NCI-H2107 (cell line): ENCODE data around the gene SLC29A2.
"Not testable (repeated sequence)": the region's sequence is repeated elsewhere in the genome, so short reads cannot be mapped to it uniquely, and the experiment has no call there.

Experiments used
- DNase-seq: peaks from one replicate; lab custom pipeline; 2025; lab: John Stamatoyannopoulos, UW

Gene SLC29A2

GRCh38 chr11:66333896-66334604 is 37.5 kb downstream of the SLC29A2 start:
- DNase-seq = no peak

- DNase-seq = no peak
Observed at GRCh38 chr11:66333220-66333877, 38.2 kb downstream of the SLC29A2 start.

GRCh38 chr11:66332371-66333219 is 39.0 kb downstream of the SLC29A2 start:
- DNase-seq = no peak

GRCh38 chr11:66331542-66332370 is 39.8 kb downstream of the SLC29A2 start:
- no peak for DNase-seq

GRCh38 chr11:66330931-66331330 is 40.6 kb downstream of the SLC29A2 start:
- DNase-seq = no peak

- no peak for DNase-seq
Observed at GRCh38 chr11:66329165-66329673, 42.3 kb downstream of the SLC29A2 start.

- peak; percentile 72 for DNase-seq
Observed at GRCh38 chr11:66328302-66329144, 43.0 kb downstream of the SLC29A2 start.

GRCh38 chr11:66328031-66328301 is 43.6 kb downstream of the SLC29A2 start:
- DNase-seq = no peak

- no peak for DNase-seq
Observed at GRCh38 chr11:66327171-66328030, 44.2 kb downstream of the SLC29A2 start.

GRCh38 chr11:66326261-66327111 is 45.1 kb downstream of the SLC29A2 start:
- no peak for DNase-seq

GRCh38 chr11:66325263-66325671 is 46.3 kb downstream of the SLC29A2 start:
- DNase-seq = no peak

- no peak for DNase-seq
Observed at GRCh38 chr11:66324664-66325063, 46.9 kb downstream of the SLC29A2 start.

- no peak for DNase-seq
Observed at GRCh38 chr11:66323684-66324083, 47.9 kb downstream of the SLC29A2 start.

- no peak for DNase-seq
Observed at GRCh38 chr11:66322732-66323427, 48.7 kb downstream of the SLC29A2 start.

- no peak for DNase-seq
Observed at GRCh38 chr11:66321606-66322005, 50.0 kb downstream of the SLC29A2 start.

- DNase-seq = not testable (repeated sequence)
Observed at GRCh38 chr11:66320748-66321147, 50.8 kb downstream of the SLC29A2 start.

- not testable (repeated sequence) for DNase-seq
Observed at GRCh38 chr11:66320289-66320688, 51.3 kb downstream of the SLC29A2 start.

- DNase-seq = no peak
Observed at GRCh38 chr11:66318600-66318970, 53.0 kb downstream of the SLC29A2 start.
